ENCODE measurements around the gene POT1.

The POT1 gene

GRCh38 chr7:124813994-124814798 is 115.4 kb downstream of the POT1 start:
- DNase-seq: no peak

GRCh38 chr7:124812764-124813163 is 116.9 kb downstream of the POT1 start:
- no peak overlapping the region for H3K27ac ChIP-seq
- no peak for TF ChIP-seq CTCF (IDR thresholded peaks at IDR 0.05; ENCODE audit: low read depth, low read length)
- no peak overlapping the region for H3K4me3 ChIP-seq (ENCODE audit: low read depth, low read length)
- no peaks in the 10 kb centered on the region for H3K27me3 ChIP-seq (ENCODE audit: insufficient read depth, low read depth, severe bottlenecking)
- DNase-seq: no peak
- H3K9me3 ChIP-seq (ENCODE audit: severe bottlenecking): no peaks in the 10 kb centered on the region
- no peaks in the 10 kb centered on the region for H3K36me3 ChIP-seq

More at GRCh38 chr7:124813994-124814798, 115.4 kb downstream of the POT1 start:
- Histone ChIP-seq H3K27ac (no peak overlapping the region), H3K36me3 (no peaks in the 10 kb centered on the region), H3K4me3 (ENCODE audit: low read depth, low read length) (no peak overlapping the region), H3K27me3 (ENCODE audit: insufficient read depth, low read depth, severe bottlenecking) (no peaks in the 10 kb centered on the region), H3K9me3 (ENCODE audit: severe bottlenecking) (no peaks in the 10 kb centered on the region)
- no peak for TF ChIP-seq CTCF (IDR thresholded peaks at IDR 0.05; ENCODE audit: low read depth, low read length)

- Histone ChIP-seq H3K27me3 (ENCODE audit: insufficient read depth, low read depth, severe bottlenecking) (no peaks in the 10 kb centered on the region), H3K4me3 (ENCODE audit: low read depth, low read length) (no peak overlapping the region), H3K36me3 (no peaks in the 10 kb centered on the region), H3K27ac (no peak overlapping the region), H3K9me3 (ENCODE audit: severe bottlenecking) (no peaks in the 10 kb centered on the region)
- DNase-seq: no peak
- no peak for TF ChIP-seq CTCF (IDR thresholded peaks at IDR 0.05; ENCODE audit: low read depth, low read length)
Measured at GRCh38 chr7:124811341-124811740, 118.3 kb downstream of the POT1 start.

GRCh38 chr7:124810605-124811004 is 119.0 kb downstream of the POT1 start:
- no peaks in the 10 kb centered on the region for H3K36me3 ChIP-seq
- no peak for DNase-seq
- no peaks in the 10 kb centered on the region for H3K27me3 ChIP-seq (ENCODE audit: insufficient read depth, low read depth, severe bottlenecking)
- H3K9me3 ChIP-seq (ENCODE audit: severe bottlenecking): no peaks in the 10 kb centered on the region
- TF ChIP-seq CTCF (IDR thresholded peaks at IDR 0.05; ENCODE audit: low read depth, low read length): no peak
- H3K4me3 ChIP-seq (ENCODE audit: low read depth, low read length): no peak overlapping the region
- no peak overlapping the region for H3K27ac ChIP-seq

- no peak for DNase-seq
- no peak overlapping the region for H3K4me3 ChIP-seq (ENCODE audit: low read depth, low read length)
Measured at GRCh38 chr7:124808206-124808605, 121.4 kb downstream of the POT1 start.

More at GRCh38 chr7:124808206-124808605, 121.4 kb downstream of the POT1 start:
- TF ChIP-seq CTCF (IDR thresholded peaks at IDR 0.05; ENCODE audit: low read depth, low read length): no peak
- H3K27ac ChIP-seq: no peak overlapping the region
- H3K27me3 ChIP-seq (ENCODE audit: insufficient read depth, low read depth, severe bottlenecking): no peaks in the 10 kb centered on the region
- H3K36me3 ChIP-seq: no peaks in the 10 kb centered on the region
- no peaks in the 10 kb centered on the region for H3K9me3 ChIP-seq (ENCODE audit: severe bottlenecking)
